Heart right ventricle (tissue), 16 donors: ENCODE measurements around the gene PRIMPOL. TPM values are rescaled to one million over a fixed set of nuclear protein-coding genes. Genes with fewer than 3 reads are reported as not detected.
"Not testable (repeated sequence)": the region's sequence is repeated elsewhere in the genome, so short reads cannot be mapped to it uniquely, and the experiment has no call there.

Experiments used
- ATAC-seq, 8 donors: fragments of 200-7000 bp; cut with Tn5 transposase; one replicate each; pipeline ENCODE4 v1.9.1; 2020; ENCODE audit warnings: mild to moderate bottlenecking in 8 of 8, moderate library complexity in 8 of 8, moderate number of reproducible peaks in 1 of 8
- DNase-seq, 2 donors: peaks; one replicate each; pipeline ENCODE4 v3.0.0-alpha.2; 2020
- H3K27ac ChIP-seq, 10 donors: fragments of 200-600 bp; sonication (generic) in 2 of 10; one replicate each; pipeline versions ENCODE4 v1.5.0 to v1.8.0; 2020 to 2022; ENCODE audit warnings: mild to moderate bottlenecking in 3 of 10
- H3K27me3 ChIP-seq, 7 donors: fragments of 200-600 bp; one replicate each; pipeline ENCODE4 v1.8.0; 2021 to 2022; ENCODE audit warnings: mild to moderate bottlenecking in 2 of 7
- H3K36me3 ChIP-seq, 9 donors: fragments of 200-600 bp; sonication (generic) in 1 of 9; one replicate each; pipeline versions ENCODE4 v1.5.0 to v1.8.0; 2020 to 2022; ENCODE audit warnings: mild to moderate bottlenecking in 2 of 9
- H3K4me1 ChIP-seq, 9 donors: fragments of 200-600 bp; sonication (generic) in 1 of 9; one replicate each; pipeline versions ENCODE4 v1.5.0 to v1.8.0; 2020 to 2022; ENCODE audit warnings: mild to moderate bottlenecking in 4 of 9
- H3K4me3 ChIP-seq, 10 donors: fragments of 200-600 bp; sonication (generic) in 2 of 10; one replicate each; pipeline versions ENCODE4 v1.5.0 to v1.8.0; 2020 to 2022; ENCODE audit warnings: mild to moderate bottlenecking in 7 of 10, moderate library complexity in 2 of 10
- H3K9me3 ChIP-seq, 11 donors: fragments of 200-600 bp in 10 of 11; sonication (generic) in 2 of 11; one replicate each; pipeline versions ENCODE4 v1.5.0 to v1.8.0; 2013 to 2022; ENCODE audit warnings: mild to moderate bottlenecking in 2 of 11, control low read depth in 1 of 11, moderate library complexity in 1 of 11
- WGBS, 2 donors: extraction: QIAGEN DNeasy Blood & Tissue Kit; methylation state at CpG; one replicate each; pipeline ENCODE4 v1.1.7; 2013; ENCODE audit warnings: inconsistent platforms in 1 of 2; 5-methylcytosine and 5-hydroxymethylcytosine counted together
- intact Hi-C, 10 donors: fragments of 100-400 bp; cut with DNase I; formaldehyde crosslinking; loops; one replicate each; pipeline versions ENCODE4 v1.11.1 to v1.14.2; 2022
- polyA plus RNA-seq, 2 donors: library from polyadenylated mRNA; stranded (reverse); fragments of 200-250 nt; gene quantifications; one replicate each; pipeline ENCODE4 v1.2.3, GENCODE V29; 2013
- total RNA-seq, 10 donors: library from RNA; stranded (reverse); fragmentation: NEBNext Ultra II Directional in 3 of 10; extraction: Animal tissue kit (Norgen Biotek cat#: 25700) in 3 of 10; gene quantifications; one replicate each; pipeline versions ENCODE4 v1.2.1 to v1.2.4, GENCODE V29; 2021 to 2023
- TF ChIP-seq, protein P1 (sequence below), 9 donors: fragments of 200-600 bp; sonication (generic) in 2 of 9; IDR thresholded peaks; one replicate each; pipeline versions ENCODE4 v1.5.0 to v1.8.0; 2021 to 2022; ENCODE audit warnings: antibody characterized with exemption in 9 of 9, mild to moderate bottlenecking in 5 of 9, moderate library complexity in 1 of 9
- donor health status: Arrhythmogenic right ventricular cardiomyopathy.
- donor health status: ischemic (EF 13 %, LVEDD 7.1; RV severe dilation, severe dysfunction).
- donor health status: healthy with polysubstance abuse.
- donor health status: DM: no; HTN: yes; CAD: no.
- donor health status: DM: no; HTN: no; CAD: no.
- donor health status: ischemic (EF 25% LVEDD 6.9; RV normal size, moderate dysfunction).
- donor health status: ischemic (EF 25% LVEDD 5.7; RV mildly dilated, moderate dysfunction).
- donor health status: healthy.
- donor health status: DM: yes; HTN: yes; CAD: no.
- donor health status: Ischemic cardiomyopathy.
- donor health status: ischemic (EF 35%, LVEDD 5.7; RV mildly dilated, moderate dysfunction).
- donor health status: nonischemic (EF 11% LVEDD 7.7; RV severe dilation, severe dysfunction).
- donor health status: DM: yes; HTN: yes; CAD: no.
- donor health status: PGD.
- donor health status: ischemic (EF 29% LVEDD 5.4; RV normal size, mild dysfunction).
- donor health status: nonischemic (EF 23%, LVEDD 6.1; RV moderate dilation, normal function).

PRIMPOL gene
- total and polyA plus RNA-seq, 12 donors = 7.2 to 85.2 (median 10.8) TPM

DNA sequence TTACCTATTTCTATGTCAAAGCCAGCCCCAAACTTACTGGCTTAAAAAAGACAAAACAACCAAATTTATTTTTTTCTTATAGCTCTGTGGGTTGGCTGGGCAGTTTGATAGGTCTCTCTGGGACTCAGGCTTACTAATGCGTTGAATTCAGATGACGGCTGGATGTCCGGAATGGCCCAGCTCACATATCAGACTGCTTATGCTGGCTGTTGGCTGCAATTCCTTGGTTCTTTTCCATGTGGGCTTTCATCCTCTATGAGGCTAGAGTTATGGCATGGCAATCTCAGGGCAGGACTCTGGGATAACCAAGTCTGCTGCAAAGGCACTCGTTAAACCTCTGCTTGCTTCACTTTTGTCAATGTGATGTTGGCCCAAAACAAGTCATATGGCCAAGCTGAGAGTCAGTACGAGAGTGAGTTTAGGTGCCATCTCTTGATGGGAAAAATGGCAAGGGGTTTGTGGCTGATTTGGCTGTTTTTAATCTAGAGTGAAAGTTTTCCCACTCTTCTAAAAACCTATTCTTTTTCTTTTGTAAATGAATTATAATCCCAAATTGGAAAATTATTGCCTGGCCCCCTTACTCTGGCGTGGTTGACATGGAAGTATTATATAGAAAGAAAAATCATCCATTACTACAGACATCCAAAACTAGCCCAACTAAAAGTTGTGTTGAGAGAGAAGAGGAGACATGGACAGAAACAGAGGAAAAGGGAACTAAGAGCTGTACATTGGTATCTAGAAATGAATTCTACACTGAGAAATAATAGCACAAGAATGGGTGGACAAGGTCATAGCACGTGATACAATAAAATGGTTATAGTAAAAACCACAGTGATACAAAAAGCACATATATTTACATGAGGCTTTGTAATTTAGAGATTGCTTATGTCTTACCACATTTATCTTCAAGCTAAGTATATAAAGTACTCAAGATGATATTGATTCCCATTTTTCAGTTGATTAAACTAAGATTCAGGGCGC, 6.6 kb downstream of the PRIMPOL start:
- Histone ChIP-seq H3K9me3 (no peaks in the 10 kb centered on the region), H3K27ac (peak overlapping the region in 8 of 10 donors; percentile 27 to 81 (median 60)), H3K36me3 (peaks cover 0 to 58% (median 10%) of the 10 kb centered on the region in 9 donors), H3K4me1 (peaks cover 0 to 22% (median 4%) of the 10 kb centered on the region in 9 donors), H3K27me3 (no peaks in the 10 kb centered on the region), H3K4me3 (no peak overlapping the region)
- DNase-seq (peak in 1 of 2 donors; percentile 62), ATAC-seq (peak; percentile 69 to 98 (median 90))
- intact Hi-C loops = no loop called here
- WGBS, 2 donors = 69 to 77% methylated on average over 8 of the region's 8 CpGs
- TF ChIP-seq, protein P1, sequence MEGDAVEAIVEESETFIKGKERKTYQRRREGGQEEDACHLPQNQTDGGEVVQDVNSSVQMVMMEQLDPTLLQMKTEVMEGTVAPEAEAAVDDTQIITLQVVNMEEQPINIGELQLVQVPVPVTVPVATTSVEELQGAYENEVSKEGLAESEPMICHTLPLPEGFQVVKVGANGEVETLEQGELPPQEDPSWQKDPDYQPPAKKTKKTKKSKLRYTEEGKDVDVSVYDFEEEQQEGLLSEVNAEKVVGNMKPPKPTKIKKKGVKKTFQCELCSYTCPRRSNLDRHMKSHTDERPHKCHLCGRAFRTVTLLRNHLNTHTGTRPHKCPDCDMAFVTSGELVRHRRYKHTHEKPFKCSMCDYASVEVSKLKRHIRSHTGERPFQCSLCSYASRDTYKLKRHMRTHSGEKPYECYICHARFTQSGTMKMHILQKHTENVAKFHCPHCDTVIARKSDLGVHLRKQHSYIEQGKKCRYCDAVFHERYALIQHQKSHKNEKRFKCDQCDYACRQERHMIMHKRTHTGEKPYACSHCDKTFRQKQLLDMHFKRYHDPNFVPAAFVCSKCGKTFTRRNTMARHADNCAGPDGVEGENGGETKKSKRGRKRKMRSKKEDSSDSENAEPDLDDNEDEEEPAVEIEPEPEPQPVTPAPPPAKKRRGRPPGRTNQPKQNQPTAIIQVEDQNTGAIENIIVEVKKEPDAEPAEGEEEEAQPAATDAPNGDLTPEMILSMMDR (IDR thresholded peaks at IDR 0.05) = no peak

DNA sequence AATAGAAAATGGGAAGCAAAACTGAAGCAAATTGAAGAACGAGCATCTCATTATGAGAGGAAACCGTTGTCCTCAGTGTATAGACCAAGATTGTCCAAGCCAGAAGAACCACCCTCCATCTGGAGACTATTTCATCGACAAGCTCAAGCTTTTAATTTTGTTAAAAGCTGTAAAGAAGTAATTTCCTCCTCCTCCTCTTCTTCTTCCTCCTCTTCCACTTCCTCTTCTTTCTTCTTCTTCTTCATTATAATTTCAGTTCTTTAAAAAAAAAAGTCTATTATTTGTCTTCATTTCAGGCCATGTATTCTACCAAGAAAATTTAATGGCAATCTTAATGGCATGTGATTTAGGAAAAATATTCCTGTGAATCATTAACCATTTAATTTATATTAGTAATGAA, 7.6 kb downstream of the PRIMPOL start:
- intact Hi-C loops = no loop called here
- H3K4me3 ChIP-seq = no peak overlapping the region
- DNase-seq = no peak
- H3K4me1 ChIP-seq = peaks cover 0 to 29% (median 6%) of the 10 kb centered on the region in 9 donors
- no peaks in the 10 kb centered on the region for H3K27me3 ChIP-seq
- no peaks in the 10 kb centered on the region for H3K9me3 ChIP-seq
- TF ChIP-seq, protein P1 (IDR thresholded peaks at IDR 0.05) = no peak
- no peak overlapping the region for H3K27ac ChIP-seq
- ATAC-seq = no peak
- H3K36me3 ChIP-seq = peaks cover 0 to 66% (median 10%) of the 10 kb centered on the region in 9 donors
- 87 to 92% methylated on average over 3 of the region's 3 CpGs for WGBS, 2 donors

DNA sequence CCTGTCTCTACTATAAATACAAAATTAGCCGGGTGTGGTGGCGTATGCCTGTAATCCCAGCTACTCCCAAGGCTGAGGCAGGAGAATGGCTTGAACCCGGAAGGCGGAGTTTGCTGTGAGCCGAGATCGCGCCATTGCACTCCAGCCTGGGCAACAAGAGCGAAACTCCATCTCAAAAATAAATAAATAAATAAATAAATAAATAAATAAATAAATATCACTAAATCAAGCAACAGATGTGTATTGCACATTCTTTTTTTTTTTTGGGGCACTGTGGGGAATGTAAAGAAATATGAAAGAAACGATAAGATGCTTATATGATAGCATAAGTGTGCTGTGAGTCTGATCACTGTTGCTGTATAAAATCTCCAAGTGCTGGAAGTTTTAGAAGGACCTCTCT, 8.3 kb downstream of the PRIMPOL start:
- H3K27me3 ChIP-seq, H3K4me3 ChIP-seq, intact Hi-C loops, H3K9me3 ChIP-seq, H3K27ac ChIP-seq, DNase-seq, ATAC-seq: not testable (repeated sequence)
- WGBS, 2 donors = 98% methylated on average over 9 of the region's 9 CpGs
- peaks cover 0 to 36% (median 11%) of the 10 kb centered on the region in 9 donors for H3K4me1 ChIP-seq
- H3K36me3 ChIP-seq = peaks cover 0 to 66% (median 10%) of the 10 kb centered on the region in 9 donors

DNA sequence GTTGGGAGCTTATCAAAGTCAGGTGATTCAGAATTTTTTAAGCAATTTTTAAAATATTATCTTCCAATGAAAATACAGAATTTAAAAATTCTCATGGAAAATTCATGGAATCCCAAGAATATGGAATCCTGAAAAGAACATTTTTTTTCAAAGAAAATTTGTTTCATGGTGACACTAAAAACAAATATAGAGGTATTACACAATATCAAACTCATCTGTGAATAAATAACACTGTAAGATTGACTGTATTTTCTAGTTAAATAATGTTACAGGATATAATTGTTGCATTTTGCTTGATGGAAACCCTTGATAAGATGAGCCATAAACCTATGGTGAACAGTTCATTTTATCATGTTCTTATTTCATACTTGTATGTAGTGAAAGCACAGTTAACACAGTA, 11.4 kb downstream of the PRIMPOL start:
- DNase-seq = no peak

More for the DNA sequence above, 11.4 kb downstream of the PRIMPOL start:
- Histone ChIP-seq H3K36me3 (peaks cover 0 to 68% (median 10%) of the 10 kb centered on the region in 9 donors), H3K27ac (no peak overlapping the region), H3K4me3 (no peak overlapping the region), H3K4me1 (peaks cover 0 to 29% (median 8%) of the 10 kb centered on the region in 9 donors), H3K9me3 (no peaks in the 10 kb centered on the region), H3K27me3 (no peaks in the 10 kb centered on the region)
- TF ChIP-seq, protein P1 (IDR thresholded peaks at IDR 0.05) = no peak
- intact Hi-C loops = loop anchor here in 1 of 10 donors (10.0 kb wide), 1 partner anchor 54 kb away; no protein-coding TSS in a partner anchor
- no peak for ATAC-seq
